Neural cell (in vitro differentiated cells): ENCODE results near the gene INTS12.

Experiments used
- EP300 ChIP-seq: fragments of 450-650 bp; conservative IDR thresholded peaks from 2 replicates; pipeline ENCODE4 v1.6.1; 2014; ENCODE audit warnings: antibody characterized with exemption, mild to moderate bottlenecking, moderate library complexity; ENCODE audit not compliant: poor library complexity, severe bottlenecking
- EZH2 ChIP-seq: fragments of 200-600, 300-800 bp; shearing (Covaris generic), sonication (generic); IDR thresholded peaks from 2 replicates; pipeline ENCODE4 v1.6.1; 2014; ENCODE audit warnings: antibody characterized with exemption, low read length, borderline replicate concordance, mild to moderate bottlenecking; ENCODE audit not compliant: insufficient read depth, poor library complexity, severe bottlenecking
- POLR2AphosphoS5 ChIP-seq: IDR thresholded peaks from 2 replicates; pipeline ENCODE4 v1.6.1; 2012
- RAD21 ChIP-seq: fragments of 450-650 bp; conservative IDR thresholded peaks from 2 replicates; pipeline ENCODE4 v1.6.1; 2014; ENCODE audit warnings: antibody characterized with exemption, mild to moderate bottlenecking, moderate library complexity
- REST ChIP-seq: IDR thresholded peaks from 2 replicates; pipeline ENCODE4 v1.6.1; 2012; ENCODE audit warnings: borderline replicate concordance
- SMC3 ChIP-seq: fragments of 450-650 bp; conservative IDR thresholded peaks from 2 replicates; pipeline ENCODE4 v1.6.1; 2014; ENCODE audit warnings: antibody characterized with exemption, mild to moderate bottlenecking, moderate library complexity; ENCODE audit not compliant: poor library complexity
- TF ChIP-seq, protein P1 (sequence below): fragments of 450-650 bp; IDR thresholded peaks from 2 replicates; pipeline ENCODE4 v1.5.1; 2014; ENCODE audit warnings: antibody characterized with exemption, mild to moderate bottlenecking, moderate library complexity; ENCODE audit not compliant: poor library complexity, severe bottlenecking

DNA sequence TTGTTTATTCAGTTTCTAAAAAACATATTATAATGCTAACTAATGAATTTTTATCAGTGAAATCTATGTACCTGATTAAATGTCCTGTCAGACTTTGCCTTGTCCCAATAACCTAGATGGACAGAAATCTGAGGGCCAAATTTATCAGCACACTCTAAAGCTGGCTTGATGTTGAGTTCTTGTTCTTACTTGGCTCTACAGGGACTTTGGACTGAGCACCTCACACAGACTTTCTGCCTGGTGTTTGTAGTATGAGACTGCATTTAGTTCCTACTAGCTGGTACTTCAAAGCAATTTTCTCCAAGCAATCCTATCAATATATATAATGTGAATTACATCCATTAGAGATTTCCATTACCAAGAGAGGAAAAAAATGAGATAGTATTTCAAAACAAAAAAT is 37.8 kb downstream of the INTS12 start:
- TF ChIP-seq REST: no peak
- TF ChIP-seq, protein P1, sequence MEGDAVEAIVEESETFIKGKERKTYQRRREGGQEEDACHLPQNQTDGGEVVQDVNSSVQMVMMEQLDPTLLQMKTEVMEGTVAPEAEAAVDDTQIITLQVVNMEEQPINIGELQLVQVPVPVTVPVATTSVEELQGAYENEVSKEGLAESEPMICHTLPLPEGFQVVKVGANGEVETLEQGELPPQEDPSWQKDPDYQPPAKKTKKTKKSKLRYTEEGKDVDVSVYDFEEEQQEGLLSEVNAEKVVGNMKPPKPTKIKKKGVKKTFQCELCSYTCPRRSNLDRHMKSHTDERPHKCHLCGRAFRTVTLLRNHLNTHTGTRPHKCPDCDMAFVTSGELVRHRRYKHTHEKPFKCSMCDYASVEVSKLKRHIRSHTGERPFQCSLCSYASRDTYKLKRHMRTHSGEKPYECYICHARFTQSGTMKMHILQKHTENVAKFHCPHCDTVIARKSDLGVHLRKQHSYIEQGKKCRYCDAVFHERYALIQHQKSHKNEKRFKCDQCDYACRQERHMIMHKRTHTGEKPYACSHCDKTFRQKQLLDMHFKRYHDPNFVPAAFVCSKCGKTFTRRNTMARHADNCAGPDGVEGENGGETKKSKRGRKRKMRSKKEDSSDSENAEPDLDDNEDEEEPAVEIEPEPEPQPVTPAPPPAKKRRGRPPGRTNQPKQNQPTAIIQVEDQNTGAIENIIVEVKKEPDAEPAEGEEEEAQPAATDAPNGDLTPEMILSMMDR: no peak
- TF ChIP-seq EZH2: no peak
- TF ChIP-seq POLR2AphosphoS5: no peak
- TF ChIP-seq RAD21: no peak
- no peak for TF ChIP-seq SMC3
- TF ChIP-seq EP300: no peak
